Raji (cell line): ENCODE data around the gene ADSS2.

Source experiments
- POLR2A ChIP-seq: IDR thresholded peaks from 2 replicates; pipeline ENCODE4 v1.6.1; 2011; ENCODE audit warnings: low read depth, low read length, control low read depth; ENCODE audit not compliant: insufficient read depth

ADSS2 gene

DNA sequence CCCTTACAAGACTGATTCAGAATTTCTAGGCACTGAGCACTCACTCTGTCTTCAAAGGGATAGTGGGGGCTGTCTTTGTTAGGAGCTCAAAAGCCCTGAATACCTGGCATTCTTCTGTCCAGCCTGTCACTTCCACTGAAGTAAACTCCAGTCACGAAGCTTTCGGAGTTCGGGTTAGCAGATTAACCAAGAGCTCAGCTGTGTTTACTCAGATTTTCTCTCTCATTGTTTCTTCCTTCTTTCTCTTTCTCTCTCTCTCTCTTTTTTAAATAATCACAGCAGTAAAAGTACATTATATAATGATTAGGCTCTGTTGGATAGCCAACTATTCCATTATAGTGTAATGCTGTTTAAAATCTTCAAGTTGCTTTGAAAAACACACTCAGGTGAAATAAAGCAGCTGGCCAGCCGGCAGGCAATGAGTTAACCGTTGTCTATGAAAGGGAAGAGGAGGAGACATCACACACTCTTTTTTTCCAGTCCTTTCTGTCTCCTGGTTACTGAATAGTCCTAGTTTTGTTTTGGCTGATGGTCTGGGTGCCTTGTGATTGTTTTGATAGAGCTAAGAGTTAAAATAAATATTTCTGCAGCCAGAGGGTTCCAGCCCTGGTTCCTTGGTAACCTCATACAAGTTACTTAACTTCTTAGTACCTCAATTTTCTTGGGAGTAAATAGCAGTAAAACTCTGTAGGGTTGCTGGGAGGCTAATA, 89.8 kb downstream of the ADSS2 start:
- no peak for TF ChIP-seq POLR2A
